GM19463 (cell line): ENCODE measurements around the gene ASB14.

Source experiments
- ATAC-seq: cut with Tn5 transposase; IDR thresholded peaks from one replicate; pipeline ENCODE4 v1.9.1; 2021; ENCODE audit warnings: mild to moderate bottlenecking, moderate library complexity; ENCODE audit not compliant: unreplicated experiment

ASB14 gene

GRCh38 chr3:57261929-57262328 is 30.6 kb downstream of the ASB14 start:
- no peak for ATAC-seq

- no peak for ATAC-seq
These were observed 31.4 kb downstream of the ASB14 start for GRCh38 chr3:57261119-57261518.

- ATAC-seq, result no peak
These were observed 34.8 kb downstream of the ASB14 start for GRCh38 chr3:57257678-57258077.

- no peak for ATAC-seq
These were observed 35.6 kb downstream of the ASB14 start for GRCh38 chr3:57256844-57257243.

GRCh38 chr3:57252404-57252803 is 40.1 kb downstream of the ASB14 start:
- ATAC-seq, result no peak

- no peak for ATAC-seq
These were observed 47.5 kb downstream of the ASB14 start for GRCh38 chr3:57244946-57245345.

GRCh38 chr3:57234613-57235575 is 57.6 kb downstream of the ASB14 start:
- ATAC-seq, result no peak

- ATAC-seq, result no peak
These were observed 58.7 kb downstream of the ASB14 start for GRCh38 chr3:57233799-57234198.

- ATAC-seq, result no peak
These were observed 62.5 kb downstream of the ASB14 start for GRCh38 chr3:57230006-57230405.

GRCh38 chr3:57227930-57228751 is 64.3 kb downstream of the ASB14 start:
- ATAC-seq, result peak; percentile 32

- ATAC-seq, result peak; percentile 93
These were observed 65.1 kb downstream of the ASB14 start, which contains the start of gene APPL1 for GRCh38 chr3:57227204-57227929. TSS of gene APPL1 (plus strand) at chr3:57227729. CDS start at chr3:57227884, 155 bp downstream.

GRCh38 chr3:57226176-57226575 is 66.3 kb downstream of the ASB14 start:
- ATAC-seq, result no peak

GRCh38 chr3:57224856-57225255 is 67.6 kb downstream of the ASB14 start:
- ATAC-seq, result no peak

- no peak for ATAC-seq
These were observed 70.6 kb downstream of the ASB14 start for GRCh38 chr3:57221883-57222282.
